HFF-Myc (cell line): ENCODE results near the gene TMOD2.
A peak's percentile ranks its signal among the peaks of the same experiment; 100 is the strongest.
"Not testable (repeated sequence)": the region's sequence is repeated elsewhere in the genome, so short reads cannot be mapped to it uniquely, and the experiment has no call there.

ENCODE experiments used
- DNase-seq: peaks from one replicate; pipeline ENCODE4 v3.0.0-alpha.2; 2011; ENCODE audit warnings: low read depth; ENCODE audit errors: extremely low read depth
- H3K4me3 ChIP-seq: replicated peaks from 2 replicates; pipeline ENCODE4 v1.5.1; 2011; ENCODE audit warnings: low read depth, mild to moderate bottlenecking, control low read depth, low read length
- CTCF ChIP-seq: IDR thresholded peaks from 2 replicates; pipeline ENCODE4 v1.5.1; 2012; ENCODE audit warnings: mild to moderate bottlenecking, low read depth, low read length, control low read depth; ENCODE audit errors: missing control alignments

TMOD2 gene

DNA sequence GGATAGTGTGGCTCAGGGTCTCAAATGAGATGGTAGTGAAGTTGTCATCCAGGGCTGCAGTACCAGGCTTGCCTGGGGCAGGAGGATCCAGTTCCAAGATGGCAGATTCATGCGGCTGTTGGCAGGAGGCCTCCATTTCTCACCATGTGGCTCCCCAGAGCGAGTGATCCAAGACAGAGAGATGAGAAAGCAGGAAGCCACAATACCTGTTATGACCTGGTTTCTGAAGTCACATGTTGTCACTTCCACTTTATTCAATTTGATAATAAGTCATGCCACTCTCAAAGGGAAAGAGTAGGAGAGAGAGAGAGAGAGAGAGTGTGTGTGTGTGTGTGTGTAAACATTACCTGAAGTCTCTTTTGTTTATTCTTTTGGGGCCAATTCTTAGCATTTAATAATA, 30.1 kb downstream of the TMOD2 start:
- H3K4me3 ChIP-seq: no peak overlapping the region
- no peak for TF ChIP-seq CTCF
- no peak for DNase-seq

GRCh38 chr15:51782357-51782896, 31.0 kb downstream of the TMOD2 start:
- peak; percentile 42 for TF ChIP-seq CTCF
- H3K4me3 ChIP-seq: no peak overlapping the region
- DNase-seq: no peak

GRCh38 chr15:51783967-51784366, 32.6 kb downstream of the TMOD2 start:
- no peak for DNase-seq
- H3K4me3 ChIP-seq: no peak overlapping the region
- TF ChIP-seq CTCF: no peak

GRCh38 chr15:51787130-51787529, 35.7 kb downstream of the TMOD2 start:
- not testable (repeated sequence) for DNase-seq, H3K4me3 ChIP-seq

DNA sequence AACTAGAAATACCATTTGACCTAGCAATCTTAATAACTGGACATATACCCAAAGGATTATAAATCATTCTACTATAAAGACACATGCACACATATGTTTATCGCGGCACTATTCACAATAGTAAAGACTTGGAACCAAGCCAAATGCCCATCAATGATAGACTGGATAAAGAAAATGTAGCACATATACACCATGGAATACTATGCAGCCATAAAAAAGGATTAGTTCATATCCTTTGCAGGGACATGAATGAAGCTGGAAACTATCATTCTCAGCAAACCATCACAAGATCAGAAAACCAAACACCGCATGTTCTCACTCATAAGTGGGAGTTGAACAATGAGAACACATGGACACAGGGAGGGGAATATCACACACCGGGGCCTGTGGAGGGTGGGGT, 41.1 kb downstream of the TMOD2 start:
- DNase-seq, H3K4me3 ChIP-seq: not testable (repeated sequence)

GRCh38 chr15:51793521-51794305, 42.3 kb downstream of the TMOD2 start:
- no peak overlapping the region for H3K4me3 ChIP-seq
- no peak for TF ChIP-seq CTCF
- no peak for DNase-seq

DNA sequence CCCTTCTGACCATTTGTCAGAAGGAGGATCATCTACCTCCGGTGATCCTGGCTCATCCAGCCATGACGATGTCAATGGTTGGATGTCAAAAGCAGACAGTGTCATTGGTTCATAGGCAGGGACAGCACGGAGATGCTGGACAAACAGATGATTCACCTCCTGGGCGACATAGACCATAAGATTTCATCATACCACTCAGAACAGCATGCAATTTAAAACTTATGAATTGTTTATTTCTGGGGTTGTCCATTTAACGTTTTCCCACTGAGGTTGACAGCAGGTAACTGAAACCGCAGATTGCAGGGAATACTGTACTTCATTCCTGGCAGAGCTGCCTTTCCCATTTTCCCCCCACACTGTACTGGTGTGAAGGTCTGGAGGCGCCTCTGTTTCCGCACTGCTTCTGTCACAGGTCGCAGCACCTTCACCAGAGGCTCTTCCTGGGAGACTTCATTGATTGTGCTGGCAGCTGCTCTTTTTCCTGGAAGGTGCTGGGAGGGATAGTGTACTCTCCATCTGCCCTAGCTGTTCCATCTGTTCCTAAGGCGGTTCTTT, 45.5 kb downstream of the TMOD2 start:
- TF ChIP-seq CTCF: no peak
- H3K4me3 ChIP-seq: no peak overlapping the region
- no peak for DNase-seq

DNA sequence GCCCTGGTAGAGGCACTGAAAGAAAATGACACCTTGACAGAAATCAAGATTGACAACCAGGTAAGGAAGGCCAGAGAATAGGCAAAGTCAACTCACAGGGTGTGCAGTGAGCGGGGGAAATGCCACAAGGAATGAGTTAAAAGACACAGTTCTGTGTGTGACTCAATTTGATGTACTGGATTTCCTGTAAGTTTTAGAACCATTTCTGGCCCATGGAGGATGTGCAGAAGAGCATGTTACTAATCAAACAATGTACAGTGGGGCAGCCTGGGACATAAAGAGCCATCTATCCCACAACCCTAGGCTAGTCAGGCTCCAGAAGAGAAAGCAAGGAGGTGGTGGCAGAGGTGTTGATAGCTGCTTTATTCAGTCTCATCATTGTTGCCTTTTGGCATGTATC, 46.9 kb downstream of the TMOD2 start:
- no peak for DNase-seq
- H3K4me3 ChIP-seq: no peak overlapping the region
- no peak for TF ChIP-seq CTCF
